Stimulated activated CD4-positive, alpha-beta T cell treated with anti-CD3 and anti-CD28 coated beads, Interleukin-1b, Interleukin-23, amount 100 ng/mL, for 4 hours (primary cell): ENCODE data around the gene PFDN1.
"Not testable (repeated sequence)": the region's sequence is repeated elsewhere in the genome, so short reads cannot be mapped to it uniquely, and the experiment has no call there.

Source experiments
- DNase-seq, 2 donors: peaks; one replicate each; pipeline ENCODE4 v3.0.0-alpha.2; 2020; ENCODE audit warnings: low read depth in 2 of 2

PFDN1 gene

GRCh38 chr5:140302786-140303639, at the start of gene PFDN1:
Gene PFDN1 (minus strand): TSS chr5:140303101. CDS start chr5:140303073, 28 bp downstream.
- DNase-seq = peak; percentile 80 to 87

GRCh38 chr5:140351609-140352334, 48.9 kb upstream of the PFDN1 start:
- peak in 1 of 2 donors; percentile 74 for DNase-seq

- DNase-seq = no peak
Observed at GRCh38 chr5:140349244-140349643, 46.3 kb upstream of the PFDN1 start.

DNA sequence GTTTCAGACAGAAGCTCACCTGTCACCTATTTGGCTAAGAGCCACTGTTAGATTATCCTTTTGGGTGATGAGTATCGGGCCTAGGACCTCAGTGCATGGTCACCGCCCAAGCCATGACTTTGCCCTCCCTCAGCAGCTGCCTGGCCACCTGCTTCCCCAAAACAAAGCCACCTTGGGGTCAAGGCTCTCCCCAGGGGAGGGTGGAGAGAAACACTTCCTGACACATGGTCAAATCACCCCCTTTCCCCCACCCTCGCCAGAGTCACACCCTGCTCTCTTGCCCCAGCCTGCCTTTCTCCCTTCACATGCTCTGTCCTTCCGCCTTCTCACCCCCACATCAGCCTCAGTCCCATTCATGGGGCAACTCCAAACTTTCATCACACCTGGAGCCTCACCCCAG, 45.2 kb upstream of the PFDN1 start:
- no peak for DNase-seq

GRCh38 chr5:140347360-140347759, 44.5 kb upstream of the PFDN1 start:
- DNase-seq = no peak

DNA sequence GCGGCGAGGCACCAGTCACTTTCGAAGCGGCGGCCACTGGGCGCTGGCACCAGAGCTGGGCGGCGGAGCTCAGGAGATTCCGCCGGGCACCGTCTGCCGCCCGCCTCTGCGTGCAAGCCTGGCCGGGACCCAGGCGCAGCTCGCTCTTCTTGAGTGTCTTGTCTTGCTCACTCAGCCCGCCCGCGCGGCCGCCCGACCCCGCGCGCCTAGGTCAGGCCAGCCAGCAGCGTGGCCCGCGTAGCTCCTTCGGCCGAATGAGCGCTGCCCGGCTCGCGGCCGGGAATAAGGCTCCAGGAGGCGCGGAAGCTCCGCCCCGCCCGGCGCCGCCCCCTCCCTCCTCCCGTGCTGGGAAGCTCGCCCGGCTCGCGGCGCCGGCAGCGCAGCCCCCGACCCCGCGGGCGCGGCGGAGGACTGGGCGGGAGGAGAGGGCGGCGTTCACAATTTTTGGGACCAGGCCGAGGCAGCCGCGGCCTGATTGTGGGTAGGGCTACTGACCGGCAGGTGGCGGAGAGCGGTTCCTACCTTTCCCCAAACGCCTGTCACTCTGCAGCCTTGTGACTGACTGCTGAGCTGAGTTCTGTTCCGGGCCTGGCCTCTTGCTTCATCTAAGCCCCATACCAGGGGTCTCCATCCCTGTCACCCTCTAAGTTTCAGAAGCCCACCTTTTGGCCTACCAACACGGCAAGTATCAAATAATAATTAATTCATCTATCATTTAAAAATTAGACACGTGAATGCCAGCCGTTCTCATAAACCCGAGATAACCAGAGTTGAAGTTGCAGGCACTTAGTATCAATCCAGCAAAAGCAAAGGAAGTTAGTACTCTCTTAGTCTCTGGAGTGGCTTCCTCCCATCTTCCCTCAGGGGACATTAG, 43.7 kb upstream of the PFDN1 start, which contains the start of gene HBEGF:
TSS of gene HBEGF (minus strand) at position 256 of the 874 bp plus-strand sequence. CDS start 275 bp downstream, outside the sequence.
- DNase-seq = peak; percentile 25 to 48

DNA sequence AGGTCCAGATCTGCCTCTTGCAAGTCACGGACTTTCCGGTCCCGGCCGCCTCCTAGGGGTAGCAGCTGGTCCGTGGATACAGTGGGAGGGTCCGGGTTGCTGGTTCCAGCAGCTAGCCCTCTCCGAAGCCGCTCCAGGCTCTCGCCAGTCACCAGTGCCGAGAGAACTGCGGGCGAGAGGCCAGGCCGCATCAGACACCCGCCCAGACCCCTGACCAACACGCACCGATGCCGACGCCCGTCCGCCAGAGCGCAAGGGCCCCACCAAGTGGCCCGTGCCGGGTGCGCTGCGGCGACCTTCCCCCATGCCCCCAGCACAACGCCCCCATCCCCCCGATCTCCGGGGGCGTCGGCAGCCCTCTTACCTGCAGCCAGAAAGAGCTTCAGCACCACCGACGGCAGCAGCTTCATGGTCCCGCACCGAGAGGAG, 43.0 kb upstream of the PFDN1 start:
- DNase-seq = no peak

GRCh38 chr5:140344683-140345423, 42.0 kb upstream of the PFDN1 start:
- peak in 1 of 2 donors; percentile 24 for DNase-seq

DNA sequence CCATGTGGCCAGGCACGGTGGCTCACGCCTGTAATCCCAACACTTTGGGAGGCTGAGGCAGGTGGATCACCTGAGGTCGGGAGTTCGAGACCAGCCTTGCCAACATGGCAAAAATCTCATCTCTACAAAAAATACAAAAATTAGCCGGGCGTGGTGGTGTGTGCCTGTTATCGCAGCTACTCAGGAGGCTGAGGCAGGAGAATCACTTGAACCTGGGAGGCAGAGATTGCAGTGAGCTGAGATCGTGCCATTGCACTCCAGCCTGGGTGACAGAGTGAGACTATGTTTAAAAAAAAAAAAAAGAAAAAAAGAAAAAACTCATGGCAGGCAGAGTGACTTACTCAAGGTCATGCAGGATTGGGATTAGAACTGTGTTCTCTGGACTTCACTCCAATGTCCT, 40.9 kb upstream of the PFDN1 start:
- DNase-seq = not testable (repeated sequence)

- DNase-seq = no peak
Observed at GRCh38 chr5:140342896-140343295, 40.0 kb upstream of the PFDN1 start.

DNA sequence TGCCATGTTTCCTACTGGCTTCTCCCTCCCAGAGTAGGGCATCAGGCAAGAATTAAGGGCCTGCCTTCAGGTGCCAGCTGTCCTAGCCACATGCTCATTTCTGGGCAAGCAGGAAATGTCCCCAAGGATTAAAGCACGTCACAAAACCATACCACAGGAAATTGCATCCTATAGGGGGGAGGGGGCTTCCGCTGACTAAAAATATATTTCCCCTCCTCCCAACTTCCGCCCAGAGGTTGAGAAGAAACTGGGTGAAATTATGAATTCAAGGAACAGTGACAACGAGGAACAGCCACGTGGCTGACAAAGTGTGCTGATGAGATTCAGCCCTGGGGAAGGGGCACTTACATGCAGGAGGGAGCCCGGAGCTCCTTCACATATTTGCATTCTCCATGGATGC, 39.4 kb upstream of the PFDN1 start:
- DNase-seq = no peak

DNA sequence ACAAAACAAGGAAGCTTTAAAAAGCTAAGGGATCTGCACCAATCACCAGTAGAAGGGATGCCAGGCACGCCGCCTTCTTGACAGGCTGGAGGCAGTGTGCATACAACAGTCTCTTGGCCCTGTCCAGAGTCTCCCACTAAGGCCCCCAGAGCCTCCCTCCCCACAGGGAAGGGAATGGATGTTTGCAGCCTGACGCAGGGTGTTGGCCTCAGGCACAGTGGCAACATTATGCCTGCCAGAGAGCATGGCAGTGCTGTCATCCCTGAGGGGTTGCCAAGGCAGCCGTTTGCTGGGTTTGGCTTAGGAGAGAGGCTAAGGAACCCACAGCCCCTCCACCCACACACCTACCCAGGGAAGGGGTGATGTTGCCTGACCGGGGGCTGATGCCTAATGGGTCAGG, 38.7 kb upstream of the PFDN1 start:
- DNase-seq = no peak

- DNase-seq = no peak
Observed at GRCh38 chr5:140340605-140341121, 37.8 kb upstream of the PFDN1 start.

GRCh38 chr5:140339636-140340035, 36.7 kb upstream of the PFDN1 start:
- DNase-seq = no peak

- DNase-seq = no peak
Observed at GRCh38 chr5:140338908-140339307, 36.0 kb upstream of the PFDN1 start.

DNA sequence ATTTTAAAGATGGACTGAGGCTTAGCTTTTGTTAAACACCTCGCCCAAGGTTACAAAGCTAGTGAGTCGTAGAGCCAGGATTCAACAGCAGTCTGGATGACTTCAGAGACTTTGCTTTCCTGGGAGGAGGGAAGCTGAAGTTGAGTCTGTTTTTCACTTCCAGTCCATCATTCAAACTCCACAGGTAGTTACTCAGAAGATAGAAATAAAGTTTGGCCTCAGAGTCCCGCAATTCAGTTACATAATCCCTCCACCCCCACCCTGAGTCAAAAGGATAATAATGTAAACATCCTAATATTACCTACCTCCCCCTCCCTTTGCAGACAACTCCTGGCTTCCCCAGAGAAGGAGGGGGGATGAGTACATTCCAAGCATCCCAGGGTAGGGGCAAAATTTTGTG, 35.4 kb upstream of the PFDN1 start:
- DNase-seq = no peak

DNA sequence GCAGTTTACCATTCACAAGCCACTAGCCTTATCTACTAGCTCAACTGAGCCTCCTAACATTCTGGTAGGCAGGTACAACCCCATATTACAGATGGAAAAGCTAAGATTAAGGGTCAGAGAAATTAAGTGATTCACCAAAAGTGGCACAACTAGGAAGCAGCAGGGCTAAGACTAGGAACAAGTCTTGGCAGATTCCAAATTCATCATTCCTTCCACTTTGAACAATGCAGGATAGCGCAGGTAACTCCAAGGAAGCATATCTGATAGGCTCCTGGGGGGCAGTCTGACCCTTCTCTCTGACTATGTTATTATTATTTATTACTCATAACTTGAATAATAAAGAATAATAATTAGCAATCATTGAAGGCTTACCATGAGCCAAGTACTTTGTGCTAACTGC, 35.0 kb upstream of the PFDN1 start:
- DNase-seq = no peak

DNA sequence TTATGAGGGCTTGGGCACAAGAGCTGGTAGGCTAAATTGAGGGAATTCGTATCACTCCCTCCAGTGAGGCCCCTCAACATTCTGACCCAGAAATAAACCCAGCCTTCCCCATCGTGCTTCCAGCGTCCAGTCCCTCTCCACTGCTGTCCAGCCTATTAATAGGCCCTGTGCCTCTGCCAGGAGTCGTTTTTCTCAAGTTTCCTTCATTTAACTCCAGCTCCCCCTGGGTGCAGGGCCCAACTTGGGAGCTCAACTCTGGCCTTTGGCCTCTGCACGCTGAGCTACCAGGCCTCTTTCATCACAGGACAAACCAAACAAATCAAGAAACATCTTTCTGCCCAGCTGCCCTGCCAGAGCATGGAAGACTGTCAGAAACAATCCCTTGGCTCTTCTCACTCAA, 33.5 kb upstream of the PFDN1 start:
- DNase-seq = no peak

GRCh38 chr5:140331638-140332037, 28.7 kb upstream of the PFDN1 start:
- DNase-seq = no peak

DNA sequence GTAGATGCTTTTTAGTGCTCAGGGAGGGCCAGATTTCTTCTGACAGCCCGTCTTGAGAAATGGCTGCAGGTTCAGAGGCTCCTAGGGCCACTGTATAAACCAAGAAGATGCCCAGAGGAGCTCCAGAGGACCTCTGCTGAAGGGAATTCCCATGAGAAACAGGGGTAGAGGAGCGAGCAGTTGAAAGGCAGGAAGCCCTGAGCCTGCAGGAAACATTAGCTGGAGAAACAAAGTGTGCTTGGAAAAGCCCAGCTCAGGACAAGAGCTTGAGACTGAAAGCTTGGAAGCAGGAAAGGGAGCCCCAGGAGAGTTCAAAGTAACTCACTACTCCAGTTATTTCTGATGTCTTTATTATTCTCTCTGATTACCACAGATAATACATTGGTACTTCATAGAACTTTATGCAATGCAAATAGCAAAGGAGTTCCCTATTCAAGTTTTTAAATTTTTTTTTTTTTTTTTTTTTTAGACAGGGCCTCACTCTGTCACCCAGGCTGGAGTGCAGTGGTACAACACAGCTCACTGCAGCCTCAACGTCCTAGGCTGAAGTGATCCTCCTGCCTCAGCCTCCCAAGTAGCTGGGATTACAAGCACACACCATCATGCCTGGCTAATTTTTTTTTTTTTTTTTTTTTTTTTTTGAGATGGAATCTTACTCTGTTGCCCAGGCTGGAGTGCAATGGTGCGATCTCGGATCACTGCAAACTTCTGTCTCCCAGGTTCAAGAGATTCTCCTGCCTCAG, 27.0 kb upstream of the PFDN1 start:
- no peak for DNase-seq
